Type B pancreatic cell (in vitro differentiated cells): ENCODE data around the gene ZBTB20. TPM values are rescaled to one million over a fixed set of nuclear protein-coding genes. Genes with fewer than 3 reads are reported as not detected.

Experiments
- DNase-seq: peaks from one replicate; pipeline ENCODE4 v3.0.0; 2021; ENCODE audit warnings: mixed read lengths; ENCODE audit not compliant: unreplicated experiment; ENCODE audit errors: extremely low spot score
- H3K27ac Mint-ChIP-seq: 2 replicates; pipeline ENCODE4 v1.8.0; 2021; ENCODE audit warnings: mild to moderate bottlenecking, mixed read lengths
- H3K27me3 Mint-ChIP-seq: 2 replicates; pipeline ENCODE4 v1.8.0; 2021; ENCODE audit warnings: mixed read lengths
- H3K36me3 Mint-ChIP-seq: 2 replicates; pipeline ENCODE4 v1.8.0; 2021; ENCODE audit warnings: mixed read lengths
- H3K4me1 Mint-ChIP-seq: one replicate; pipeline ENCODE4 v1.8.0; 2021; ENCODE audit warnings: mixed read lengths; ENCODE audit not compliant: unreplicated experiment
- H3K4me3 Mint-ChIP-seq: 2 replicates; pipeline ENCODE4 v1.8.0; 2021; ENCODE audit warnings: mild to moderate bottlenecking, mixed read lengths
- H3K9me3 Mint-ChIP-seq: 2 replicates; pipeline ENCODE4 v1.8.0; 2021; ENCODE audit warnings: mixed read lengths
- total RNA-seq: library from RNA; stranded (reverse); gene quantifications from 2 replicates; pipeline ENCODE4 v1.2.1, GENCODE V29; 2021; ENCODE audit warnings: low replicate concordance
- TF ChIP-seq, protein P1 (sequence below): fragments of 200-600 bp; sonication (generic); conservative IDR thresholded peaks from 2 replicates; pipeline ENCODE4 v1.5.0; 2021; ENCODE audit warnings: antibody characterized with exemption, mild to moderate bottlenecking

ZBTB20 gene
- total RNA-seq, 1 donor from 2014 or later = 14.4 TPM

DNA sequence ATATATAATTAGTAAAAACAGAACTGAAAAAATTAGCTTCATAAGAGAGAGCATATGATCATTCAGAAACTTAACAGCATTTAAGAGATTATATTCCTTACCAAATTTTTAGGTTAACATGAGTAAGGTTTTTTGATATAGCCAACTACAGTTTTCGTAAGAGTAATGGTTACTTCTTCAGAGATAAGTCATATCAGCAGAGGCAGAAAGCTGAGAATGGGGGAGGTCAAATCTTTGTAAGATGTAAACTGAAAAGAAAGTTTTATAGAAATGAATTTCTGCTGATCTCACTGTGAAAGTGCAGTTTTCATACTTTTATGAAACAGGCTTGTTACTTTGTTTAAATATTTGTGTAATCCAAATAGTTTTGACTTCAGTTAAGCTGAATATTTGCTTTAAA is 193.3 kb downstream of the ZBTB20 start:
- H3K27ac Mint-ChIP-seq = no peak overlapping the region
- peaks cover 4% of the 10 kb centered on the region for H3K9me3 Mint-ChIP-seq
- no peaks in the 10 kb centered on the region for H3K27me3 Mint-ChIP-seq
- no peak overlapping the region for H3K4me3 Mint-ChIP-seq
- H3K4me1 Mint-ChIP-seq = no peaks in the 10 kb centered on the region
- TF ChIP-seq, protein P1, sequence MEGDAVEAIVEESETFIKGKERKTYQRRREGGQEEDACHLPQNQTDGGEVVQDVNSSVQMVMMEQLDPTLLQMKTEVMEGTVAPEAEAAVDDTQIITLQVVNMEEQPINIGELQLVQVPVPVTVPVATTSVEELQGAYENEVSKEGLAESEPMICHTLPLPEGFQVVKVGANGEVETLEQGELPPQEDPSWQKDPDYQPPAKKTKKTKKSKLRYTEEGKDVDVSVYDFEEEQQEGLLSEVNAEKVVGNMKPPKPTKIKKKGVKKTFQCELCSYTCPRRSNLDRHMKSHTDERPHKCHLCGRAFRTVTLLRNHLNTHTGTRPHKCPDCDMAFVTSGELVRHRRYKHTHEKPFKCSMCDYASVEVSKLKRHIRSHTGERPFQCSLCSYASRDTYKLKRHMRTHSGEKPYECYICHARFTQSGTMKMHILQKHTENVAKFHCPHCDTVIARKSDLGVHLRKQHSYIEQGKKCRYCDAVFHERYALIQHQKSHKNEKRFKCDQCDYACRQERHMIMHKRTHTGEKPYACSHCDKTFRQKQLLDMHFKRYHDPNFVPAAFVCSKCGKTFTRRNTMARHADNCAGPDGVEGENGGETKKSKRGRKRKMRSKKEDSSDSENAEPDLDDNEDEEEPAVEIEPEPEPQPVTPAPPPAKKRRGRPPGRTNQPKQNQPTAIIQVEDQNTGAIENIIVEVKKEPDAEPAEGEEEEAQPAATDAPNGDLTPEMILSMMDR = no peak
- H3K36me3 Mint-ChIP-seq = peaks cover 4% of the 10 kb centered on the region
- DNase-seq = no peak

DNA sequence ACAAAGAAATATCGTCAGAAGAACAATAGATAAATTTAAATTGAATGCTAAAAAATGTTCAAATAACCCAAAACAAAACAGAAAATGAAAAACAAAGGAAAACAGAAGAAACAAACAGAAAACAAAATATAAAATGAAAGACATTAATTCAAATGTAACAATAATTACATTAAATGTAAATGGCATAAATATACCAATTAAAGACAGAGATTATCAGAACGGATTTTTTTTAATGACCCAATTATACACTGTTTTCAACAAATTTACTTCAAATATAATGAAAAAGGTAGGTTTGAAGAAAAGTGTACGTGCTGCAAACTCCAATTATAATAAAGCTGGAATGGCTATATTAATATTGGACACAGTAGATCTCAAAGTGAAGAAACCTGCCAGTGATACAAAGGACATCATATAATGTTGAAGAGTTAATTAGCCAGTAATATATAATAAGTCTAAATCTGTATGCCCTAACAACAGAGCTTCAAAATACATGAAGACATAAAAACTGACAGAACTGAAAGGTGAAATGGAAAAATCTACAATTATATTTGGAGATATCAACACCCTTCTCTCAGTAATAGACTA is 193.8 kb downstream of the ZBTB20 start:
- Mint-ChIP-seq H3K4me3 (no peak overlapping the region), H3K27ac (no peak overlapping the region), H3K9me3 (peaks cover 4% of the 10 kb centered on the region), H3K4me1 (no peaks in the 10 kb centered on the region), H3K27me3 (no peaks in the 10 kb centered on the region), H3K36me3 (peaks cover 4% of the 10 kb centered on the region)
- DNase-seq = no peak
- TF ChIP-seq, protein P1 = no peak

DNA sequence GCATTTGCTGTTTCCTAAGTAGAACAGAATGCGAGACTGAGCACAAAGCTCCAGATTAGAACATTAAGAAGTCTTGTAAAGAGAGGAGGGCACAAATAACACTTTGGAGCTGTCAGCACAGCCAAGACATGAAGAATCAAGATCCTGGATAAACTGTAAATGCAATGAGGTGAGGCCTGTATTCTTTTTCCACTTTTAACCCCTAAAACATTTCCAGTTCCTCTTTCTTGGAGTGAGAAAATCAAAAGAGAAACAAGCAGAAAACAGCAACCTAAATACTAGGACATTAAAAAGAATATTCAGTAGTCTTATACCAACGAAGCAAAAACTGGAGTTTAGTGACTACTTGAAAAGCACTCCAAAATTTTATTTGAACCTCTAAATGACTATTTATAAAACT is 204.3 kb downstream of the ZBTB20 start:
- Mint-ChIP-seq H3K27me3 (no peaks in the 10 kb centered on the region), H3K4me1 (peaks cover 3% of the 10 kb centered on the region), H3K4me3 (no peak overlapping the region), H3K27ac (no peak overlapping the region), H3K9me3 (no peaks in the 10 kb centered on the region), H3K36me3 (peaks cover 6% of the 10 kb centered on the region)
- TF ChIP-seq, protein P1 = no peak
- DNase-seq = no peak

DNA sequence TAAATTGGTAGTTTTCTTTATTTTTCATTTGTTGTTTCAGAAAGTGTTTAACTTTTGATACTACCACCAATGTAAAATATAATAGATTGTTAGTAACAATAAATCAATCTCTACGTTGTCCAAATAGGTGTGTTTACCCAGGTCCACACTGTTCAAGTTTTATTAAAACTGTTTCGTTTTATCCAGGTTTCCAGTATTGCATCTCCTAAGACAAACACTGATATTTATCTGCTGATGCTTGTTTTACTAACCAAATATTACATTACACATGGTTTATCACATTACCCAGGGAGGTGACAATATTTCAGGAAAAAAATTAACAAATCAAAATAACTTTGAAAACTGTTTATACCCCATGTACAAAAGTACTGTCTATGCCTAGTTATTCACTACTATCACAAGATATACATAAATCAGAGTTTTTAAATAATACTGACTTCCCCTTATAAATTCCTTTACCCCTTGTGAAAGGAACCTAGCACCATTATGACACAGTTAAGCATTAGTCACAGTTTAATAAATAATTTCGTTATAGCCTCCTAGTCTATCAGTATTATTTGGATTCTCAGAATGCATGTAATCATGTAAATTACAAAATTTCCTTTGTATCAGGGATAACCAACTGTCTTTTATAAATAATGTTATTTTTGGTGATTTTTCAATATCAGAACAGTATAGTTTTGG is 205.3 kb downstream of the ZBTB20 start:
- TF ChIP-seq, protein P1 = no peak
- peaks cover 3% of the 10 kb centered on the region for H3K4me1 Mint-ChIP-seq
- no peak overlapping the region for H3K4me3 Mint-ChIP-seq
- H3K27me3 Mint-ChIP-seq = no peaks in the 10 kb centered on the region
- H3K36me3 Mint-ChIP-seq = peaks cover 6% of the 10 kb centered on the region
- DNase-seq = no peak
- peaks cover 1% of the 10 kb centered on the region for H3K9me3 Mint-ChIP-seq
- H3K27ac Mint-ChIP-seq = no peak overlapping the region

DNA sequence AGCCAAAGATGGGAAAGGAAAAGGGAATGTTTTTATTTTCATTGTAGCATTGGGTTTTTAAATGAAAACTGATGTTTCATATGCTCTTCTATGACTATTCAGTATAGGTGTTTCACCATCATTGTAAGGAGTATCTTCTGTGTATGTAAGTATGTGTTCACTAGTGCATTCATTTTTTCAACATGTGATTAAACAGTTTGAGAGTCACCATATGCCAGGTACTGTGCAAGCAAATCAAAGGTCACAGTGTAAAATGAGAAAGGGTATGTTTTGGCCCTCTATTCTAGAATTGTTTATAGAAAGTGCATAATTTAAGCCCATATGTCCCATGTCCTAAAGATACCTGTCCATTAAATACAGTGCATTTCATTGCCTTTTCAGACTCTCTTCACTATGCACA is 207.2 kb downstream of the ZBTB20 start:
- Mint-ChIP-seq H3K4me3 (no peak overlapping the region), H3K36me3 (peaks cover 6% of the 10 kb centered on the region), H3K27ac (no peak overlapping the region), H3K9me3 (peaks cover 5% of the 10 kb centered on the region), H3K27me3 (no peaks in the 10 kb centered on the region), H3K4me1 (peaks cover 3% of the 10 kb centered on the region)
- TF ChIP-seq, protein P1 = no peak
- DNase-seq = no peak
